Activated CD4-positive, alpha-beta T cell treated with anti-CD3 and anti-CD28 coated beads for 36 hours (primary cell): ENCODE measurements around the gene ARID2. TPM values are rescaled to one million over a fixed set of nuclear protein-coding genes. Genes with fewer than 3 reads are reported as not detected.

Experiments
- ATAC-seq: fragments of 200-7000 bp; cut with Tn5 transposase; one replicate; pipeline ENCODE4 v1.10.0; 2021; ENCODE audit warnings: mild to moderate bottlenecking, moderate library complexity
- CTCF ChIA-PET: fragments of 350-600 bp; sonication (Branson Sonifier 250); formaldehyde crosslinking; loops from one replicate; lab custom pipeline; 2021; ENCODE audit warnings: antibody characterized with exemption; lab: Charles Lee
- POLR2A ChIA-PET: fragments of 350-600 bp; sonication (Branson Sonifier 250); formaldehyde crosslinking; loops from one replicate; lab custom pipeline; 2021; ENCODE audit warnings: antibody characterized with exemption, inconsistent platforms; lab: Charles Lee
- DNase-seq: peaks from one replicate; pipeline ENCODE4 v3.0.0-alpha.2; 2020
- H3K27ac Mint-ChIP-seq: one replicate; pipeline ENCODE4 v1.8.0; 2021; ENCODE audit warnings: mixed read lengths
- H3K27me3 Mint-ChIP-seq: one replicate; pipeline ENCODE4 v1.8.0; 2021; ENCODE audit warnings: mixed read lengths
- H3K36me3 Mint-ChIP-seq: one replicate; pipeline ENCODE4 v1.8.0; 2021; ENCODE audit warnings: low read depth, mixed read lengths
- H3K4me1 Mint-ChIP-seq: one replicate; pipeline ENCODE4 v1.8.0; 2021; ENCODE audit warnings: mixed read lengths
- H3K4me3 Mint-ChIP-seq: one replicate; pipeline ENCODE4 v1.8.0; 2021; ENCODE audit warnings: mild to moderate bottlenecking, moderate library complexity, mixed read lengths
- H3K9me3 Mint-ChIP-seq: one replicate; pipeline ENCODE4 v1.8.0; 2021; ENCODE audit warnings: low read depth, mixed read lengths
- intact Hi-C, 2 experiments: fragments of 100-400 bp; cut with DNase I in 1 of 2; cut with micrococcal nuclease in 1 of 2; formaldehyde crosslinking; loops; one replicate each; pipeline versions ENCODE4 v1.14.2 to v1.15.1; 2022 to 2024; cut with DNase I, micrococcal nuclease
- total RNA-seq, 2 experiments: library from RNA; stranded (reverse); gene quantifications; one replicate each; pipeline ENCODE4 v1.2.3, GENCODE V29; 2021

ARID2 gene
- total RNA-seq, 2 experiments from 2014 or later: 24.2 to 28.2 TPM

DNA sequence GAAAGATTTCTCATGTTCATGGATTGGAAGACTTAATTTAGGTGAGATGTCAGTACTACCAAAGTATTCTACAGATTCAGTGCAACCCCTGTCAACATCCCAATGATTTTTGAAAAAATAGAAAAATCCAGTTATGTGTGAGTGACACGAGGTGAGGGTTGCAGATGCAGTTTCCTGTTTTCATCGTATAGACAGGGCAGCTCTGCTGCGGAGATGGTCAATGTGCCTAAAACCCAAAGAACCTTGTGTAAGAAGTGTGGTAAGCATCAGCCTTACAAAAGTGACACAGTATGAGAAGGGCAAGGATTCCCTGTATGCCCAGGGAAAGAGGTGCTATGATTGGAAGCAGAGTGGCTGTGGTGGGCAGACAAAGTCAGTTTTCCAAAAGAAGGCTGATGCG, 166.5 kb downstream of the ARID2 start:
- Mint-ChIP-seq H3K36me3 (peaks cover 46% of the 10 kb centered on the region), H3K9me3 (peaks cover 2% of the 10 kb centered on the region), H3K27me3 (no peaks in the 10 kb centered on the region), H3K4me3 (no peak overlapping the region), H3K27ac (no peak overlapping the region), H3K4me1 (peaks cover 24% of the 10 kb centered on the region)
- intact Hi-C loops: loop anchor here in 1 of 2 experiments (10.0 kb wide), 1 partner anchor 761 kb away; no protein-coding TSS in a partner anchor
- ATAC-seq: no peak
- ChIA-PET CTCF (no interaction called here), POLR2A (no interaction called here)
- no peak for DNase-seq

GRCh38 chr12:45898094-45898493, 168.6 kb downstream of the ARID2 start:
- Mint-ChIP-seq H3K4me3 (no peak overlapping the region), H3K9me3 (peaks cover 2% of the 10 kb centered on the region), H3K36me3 (peaks cover 40% of the 10 kb centered on the region), H3K27ac (no peak overlapping the region), H3K4me1 (peaks cover 10% of the 10 kb centered on the region), H3K27me3 (no peaks in the 10 kb centered on the region)
- intact Hi-C loops: loop anchor here in 1 of 2 experiments (10.0 kb wide), 1 partner anchor 763 kb away; no protein-coding TSS in a partner anchor
- CTCF ChIA-PET: no interaction called here
- DNase-seq: no peak
- ATAC-seq: no peak
- POLR2A ChIA-PET: interaction anchor here (0.7 kb wide), 1 partner anchor 373 kb away, joined by 3 read pairs; no protein-coding TSS in a partner anchor

DNA sequence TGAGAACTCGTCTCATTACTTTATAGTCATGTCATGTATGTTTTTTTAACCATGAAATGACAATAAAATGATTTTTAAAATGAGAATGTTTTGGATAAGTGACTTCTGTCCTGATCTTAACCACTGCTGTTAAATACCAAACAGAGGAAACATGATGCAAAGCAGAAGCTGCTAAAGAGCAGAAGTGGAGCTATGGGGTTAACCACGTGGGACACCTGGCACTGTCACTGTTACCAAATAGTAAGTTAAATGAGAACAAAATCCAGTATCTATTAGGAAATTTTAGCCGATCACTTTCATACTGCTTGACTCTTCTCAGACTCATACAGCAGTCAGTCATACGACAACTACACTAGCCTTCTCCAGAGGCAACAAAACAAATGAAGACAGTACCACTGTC, 178.4 kb downstream of the ARID2 start:
- peaks cover 6% of the 10 kb centered on the region for H3K36me3 Mint-ChIP-seq
- no peaks in the 10 kb centered on the region for H3K4me1 Mint-ChIP-seq
- DNase-seq: no peak
- POLR2A ChIA-PET: no interaction called here
- no peak overlapping the region for H3K4me3 Mint-ChIP-seq
- intact Hi-C loops: loop anchor here in 1 of 2 experiments (10.0 kb wide), 1 partner anchor 363 kb away; no protein-coding TSS in a partner anchor
- CTCF ChIA-PET: no interaction called here
- no peak for ATAC-seq
- H3K27me3 Mint-ChIP-seq: no peaks in the 10 kb centered on the region
- no peak overlapping the region for H3K27ac Mint-ChIP-seq
- no peaks in the 10 kb centered on the region for H3K9me3 Mint-ChIP-seq

DNA sequence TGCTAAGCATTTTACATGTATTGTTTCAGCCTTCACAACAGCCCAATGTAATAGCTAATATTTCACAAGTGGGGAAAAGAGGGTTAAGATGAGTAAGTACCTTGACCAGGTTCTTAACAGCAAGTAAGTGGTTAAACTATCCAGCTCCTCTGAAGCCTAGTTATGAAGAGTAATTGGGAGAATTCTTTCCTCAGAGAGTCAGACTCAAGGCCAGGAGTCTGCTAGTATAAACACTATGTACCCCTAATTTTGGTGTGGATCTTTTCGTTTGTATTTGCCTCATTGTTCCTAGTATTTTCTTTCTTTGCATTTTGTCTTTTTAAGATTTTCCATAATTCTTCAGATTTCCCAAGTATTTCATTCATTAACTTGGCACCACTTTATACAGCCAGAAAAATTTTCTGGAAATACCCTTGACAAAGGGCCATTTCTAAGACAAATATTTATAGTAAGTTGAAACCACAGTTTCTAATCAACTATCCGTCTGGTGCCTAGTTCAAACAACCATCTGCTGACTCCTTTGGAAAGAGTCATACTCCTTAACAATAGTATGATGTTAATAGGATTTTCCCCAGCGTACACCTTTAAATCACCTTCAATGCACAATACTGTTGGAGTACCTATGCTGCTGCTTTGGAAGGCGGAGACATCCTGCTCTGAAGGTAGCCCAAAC, 179.7 kb downstream of the ARID2 start:
- Mint-ChIP-seq H3K4me1 (no peaks in the 10 kb centered on the region), H3K27me3 (no peaks in the 10 kb centered on the region), H3K27ac (no peak overlapping the region), H3K4me3 (no peak overlapping the region), H3K36me3 (peaks cover 3% of the 10 kb centered on the region), H3K9me3 (no peaks in the 10 kb centered on the region)
- DNase-seq (no peak), ATAC-seq (no peak)
- ChIA-PET CTCF (no interaction called here), POLR2A (no interaction called here)
- intact Hi-C loops: loop anchor here in 1 of 2 experiments (10.0 kb wide), 1 partner anchor 364 kb away; no protein-coding TSS in a partner anchor

DNA sequence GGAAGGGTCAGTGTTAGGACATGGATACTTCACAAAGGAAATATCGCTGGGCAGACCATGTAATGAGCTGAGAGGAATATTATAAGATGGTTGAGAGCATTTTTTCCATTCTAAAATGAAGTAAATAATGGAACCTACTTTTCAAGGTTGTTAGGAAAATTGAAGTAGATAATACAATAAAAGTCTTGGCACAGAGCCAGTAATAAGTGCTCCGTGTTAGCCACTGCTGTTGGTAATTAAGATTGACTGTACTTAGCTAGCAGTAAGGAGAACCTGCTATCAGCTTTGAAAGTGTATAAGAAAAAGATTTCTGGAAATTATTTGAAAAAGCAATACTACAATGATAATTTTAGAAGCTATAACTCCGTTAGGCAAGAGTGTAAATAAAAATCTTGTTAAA, 183.3 kb downstream of the ARID2 start:
- POLR2A ChIA-PET: interaction anchor here (0.7 kb wide), 1 partner anchor 681 kb away, joined by 4 read pairs; no protein-coding TSS in a partner anchor

GRCh38 chr12:45913631-45914030, 184.1 kb downstream of the ARID2 start:
- no peak overlapping the region for H3K27ac Mint-ChIP-seq
- no peak overlapping the region for H3K4me3 Mint-ChIP-seq
- no peaks in the 10 kb centered on the region for H3K9me3 Mint-ChIP-seq
- intact Hi-C loops: no loop called here
- CTCF ChIA-PET: interaction anchor here (0.6 to 1.6 kb wide), 5 partner anchors 8 to 370 kb away, joined by 3 to 6 read pairs (median 4); no protein-coding TSS in a partner anchor
- POLR2A ChIA-PET: no interaction called here
- no peaks in the 10 kb centered on the region for H3K27me3 Mint-ChIP-seq
- H3K36me3 Mint-ChIP-seq: peaks cover 9% of the 10 kb centered on the region
- no peak for DNase-seq
- no peaks in the 10 kb centered on the region for H3K4me1 Mint-ChIP-seq
- no peak for ATAC-seq

More for the DNA sequence above, 183.3 kb downstream of the ARID2 start:
- Mint-ChIP-seq H3K36me3 (peaks cover 5% of the 10 kb centered on the region), H3K27me3 (no peaks in the 10 kb centered on the region), H3K4me1 (no peaks in the 10 kb centered on the region), H3K27ac (no peak overlapping the region), H3K4me3 (no peak overlapping the region), H3K9me3 (no peaks in the 10 kb centered on the region)
- intact Hi-C loops: no loop called here
- DNase-seq: no peak
- ATAC-seq: no peak
- CTCF ChIA-PET: interaction anchor here (0.6 to 1.6 kb wide), 3 partner anchors 39 to 369 kb away, joined by 3 to 6 read pairs (median 3); no protein-coding TSS in a partner anchor

DNA sequence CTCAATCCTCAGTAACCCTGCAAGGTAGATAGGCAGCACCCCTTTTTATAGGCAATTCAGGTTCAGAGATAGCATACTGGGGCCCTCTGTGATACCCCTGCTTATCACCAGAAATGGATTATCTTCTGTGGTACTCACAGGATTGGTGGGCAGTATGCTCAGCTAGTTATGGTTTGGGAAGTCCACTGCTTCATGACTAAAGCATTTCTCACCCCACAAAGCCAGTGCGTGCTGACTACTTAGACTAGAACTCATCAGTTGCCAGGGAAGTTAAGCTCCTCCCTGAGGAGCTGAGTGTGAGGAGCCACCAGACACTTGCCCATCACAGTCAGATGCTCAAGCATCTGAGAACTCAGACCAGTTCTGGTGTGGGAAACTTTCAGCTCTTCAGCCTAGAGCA, 184.6 kb downstream of the ARID2 start:
- POLR2A ChIA-PET: interaction anchor here (0.6 kb wide), 1 partner anchor 17 kb away, joined by 3 read pairs; no protein-coding TSS in a partner anchor
- intact Hi-C loops: no loop called here
- Mint-ChIP-seq H3K36me3 (peaks cover 10% of the 10 kb centered on the region), H3K4me1 (no peaks in the 10 kb centered on the region), H3K27me3 (no peaks in the 10 kb centered on the region), H3K9me3 (no peaks in the 10 kb centered on the region), H3K4me3 (no peak overlapping the region), H3K27ac (no peak overlapping the region)
- DNase-seq: no peak
- peak; percentile 53 for ATAC-seq
- CTCF ChIA-PET: interaction anchor here (0.8 to 1.3 kb wide), 3 partner anchors 9 to 110 kb away, joined by 4 read pairs; no protein-coding TSS in a partner anchor

- intact Hi-C loops: no loop called here
- Mint-ChIP-seq H3K27me3 (no peaks in the 10 kb centered on the region), H3K4me1 (no peaks in the 10 kb centered on the region), H3K36me3 (peaks cover 18% of the 10 kb centered on the region), H3K27ac (peak overlapping the region; percentile 43), H3K4me3 (no peak overlapping the region), H3K9me3 (no peaks in the 10 kb centered on the region)
- ATAC-seq (no peak), DNase-seq (no peak)
- CTCF ChIA-PET: interaction anchor here (0.7 to 1.5 kb wide), 2 partner anchors 11 to 285 kb away, joined by 3 to 5 read pairs; no protein-coding TSS in a partner anchor
- POLR2A ChIA-PET: no interaction called here
Measured at GRCh38 chr12:45915405-45915804, 185.9 kb downstream of the ARID2 start.

DNA sequence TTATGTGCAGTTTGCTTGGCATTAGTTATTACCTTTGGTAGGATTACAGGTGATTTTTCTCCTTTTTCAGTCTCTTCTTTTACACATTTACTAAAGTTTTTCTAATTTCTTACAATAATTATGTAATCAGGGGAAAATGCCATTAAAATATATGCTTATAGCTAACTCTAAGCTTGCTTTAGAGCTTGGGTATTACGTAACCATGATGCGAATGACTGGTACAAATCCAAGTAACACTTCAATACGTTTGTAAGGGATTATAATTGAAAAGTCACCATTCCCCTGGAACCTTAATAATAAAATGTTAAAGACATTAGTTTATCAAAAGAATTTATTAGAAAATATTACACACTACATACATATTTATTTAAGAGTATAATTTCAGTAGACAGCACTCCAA, 189.3 kb downstream of the ARID2 start:
- H3K27ac Mint-ChIP-seq: no peak overlapping the region
- H3K27me3 Mint-ChIP-seq: no peaks in the 10 kb centered on the region
- no peak for DNase-seq
- no peak overlapping the region for H3K4me3 Mint-ChIP-seq
- ATAC-seq: no peak
- H3K36me3 Mint-ChIP-seq: peaks cover 33% of the 10 kb centered on the region
- no peaks in the 10 kb centered on the region for H3K9me3 Mint-ChIP-seq
- POLR2A ChIA-PET: no interaction called here
- H3K4me1 Mint-ChIP-seq: no peaks in the 10 kb centered on the region
- intact Hi-C loops: no loop called here
- CTCF ChIA-PET: no interaction called here

DNA sequence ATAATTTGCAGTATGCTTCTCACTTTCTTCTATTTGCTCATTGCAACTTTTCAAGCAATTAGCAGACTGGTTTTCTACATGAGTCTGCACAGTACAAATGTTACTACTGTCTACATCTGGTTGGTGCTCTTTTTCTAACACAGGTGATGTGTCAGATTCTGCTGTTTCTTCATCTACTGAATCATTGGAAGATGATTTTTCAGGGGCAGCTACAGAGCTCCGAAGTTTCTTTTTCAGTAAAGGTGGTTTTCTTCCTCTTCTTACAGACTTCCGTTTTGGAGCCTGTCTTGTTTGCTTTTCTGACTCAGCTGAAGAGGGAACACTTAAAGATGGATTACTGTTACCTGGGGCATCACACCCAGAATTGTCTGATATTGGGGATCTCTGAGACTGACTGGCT, 198.8 kb downstream of the ARID2 start:
- ChIA-PET CTCF (no interaction called here), POLR2A (no interaction called here)
- Mint-ChIP-seq H3K9me3 (no peaks in the 10 kb centered on the region), H3K36me3 (peaks cover 52% of the 10 kb centered on the region), H3K4me1 (peaks cover 6% of the 10 kb centered on the region), H3K27me3 (no peaks in the 10 kb centered on the region), H3K4me3 (no peak overlapping the region), H3K27ac (peak overlapping the region; percentile 51)
- ATAC-seq (peak; percentile 86), DNase-seq (no peak)
- intact Hi-C loops: no loop called here

- Mint-ChIP-seq H3K27ac (no peak overlapping the region), H3K27me3 (no peaks in the 10 kb centered on the region), H3K4me3 (no peak overlapping the region), H3K9me3 (no peaks in the 10 kb centered on the region), H3K4me1 (peaks cover 9% of the 10 kb centered on the region), H3K36me3 (peaks cover 46% of the 10 kb centered on the region)
- intact Hi-C loops: no loop called here
- ChIA-PET POLR2A (no interaction called here), CTCF (no interaction called here)
- no peak for ATAC-seq
- no peak for DNase-seq
Measured at GRCh38 chr12:45930369-45930768, 200.9 kb downstream of the ARID2 start.

DNA sequence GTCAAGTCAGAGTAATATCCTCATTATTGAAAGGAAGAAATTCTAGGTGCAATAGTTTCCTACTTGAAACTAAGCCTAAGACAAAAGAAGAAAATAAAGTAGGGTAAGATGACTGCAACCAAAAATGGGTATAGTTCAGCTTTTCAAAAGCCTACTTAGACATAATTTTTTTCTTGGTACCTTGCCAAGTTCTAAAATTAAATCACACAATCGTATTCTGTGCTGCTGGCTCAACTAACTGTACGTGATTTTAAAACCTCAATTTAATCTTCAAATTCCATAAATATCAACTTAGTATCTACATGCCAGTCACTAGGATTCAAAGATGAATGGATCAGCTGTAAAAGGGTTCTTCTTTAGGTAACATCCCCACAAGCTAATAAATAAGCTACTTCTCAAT, 204.0 kb downstream of the ARID2 start:
- intact Hi-C loops: no loop called here

More for the DNA sequence above, 204.0 kb downstream of the ARID2 start:
- ATAC-seq (no peak), DNase-seq (no peak)
- no peak overlapping the region for H3K27ac Mint-ChIP-seq
- H3K27me3 Mint-ChIP-seq: no peaks in the 10 kb centered on the region
- POLR2A ChIA-PET: no interaction called here
- no peaks in the 10 kb centered on the region for H3K9me3 Mint-ChIP-seq
- CTCF ChIA-PET: interaction anchor here (0.5 to 1.6 kb wide), 6 partner anchors 11 to 205 kb away, joined by 3 to 5 read pairs (median 3); no protein-coding TSS in a partner anchor
- H3K4me3 Mint-ChIP-seq: no peak overlapping the region
- peaks cover 27% of the 10 kb centered on the region for H3K36me3 Mint-ChIP-seq
- peaks cover 10% of the 10 kb centered on the region for H3K4me1 Mint-ChIP-seq
